Loucy (cell line): Measurements from ENCODE around the gene ACTR2.

ENCODE experiments used
- H2AFZ ChIP-seq: fragments of 200-600 bp; sonication (generic); 2 replicates; pipeline ENCODE4 v1.6.0; 2016; ENCODE audit warnings: antibody characterized with exemption, mild to moderate bottlenecking, low read length, moderate library complexity
- H3F3A ChIP-seq: fragments of 200-600 bp; 2 replicates; pipeline ENCODE4 v1.6.0; 2016; ENCODE audit warnings: antibody characterized with exemption, low read depth, mild to moderate bottlenecking
- H3K27me3 ChIP-seq: fragments of 200-600 bp; sonication (generic); 2 replicates; pipeline ENCODE4 v1.6.1; 2014; ENCODE audit warnings: low read length, mild to moderate bottlenecking; ENCODE audit not compliant: insufficient read depth, poor library complexity, severe bottlenecking
- H3K36me3 ChIP-seq: fragments of 200-600 bp; sonication (generic); 2 replicates; pipeline ENCODE4 v1.6.1; 2016; ENCODE audit warnings: low read length; ENCODE audit not compliant: insufficient read depth
- H3K4me1 ChIP-seq: fragments of 200-600 bp; sonication (generic); 2 replicates; pipeline ENCODE4 v1.5.1; 2014; ENCODE audit warnings: low read length, mild to moderate bottlenecking; ENCODE audit not compliant: insufficient read depth, poor library complexity, severe bottlenecking
- H3K4me2 ChIP-seq: fragments of 200-600 bp; sonication (generic); 2 replicates; pipeline ENCODE4 v1.6.0; 2014; ENCODE audit warnings: antibody characterized with exemption, low read length, low read depth, mild to moderate bottlenecking; ENCODE audit not compliant: poor library complexity, severe bottlenecking
- H3K4me3 ChIP-seq: fragments of 200-600 bp; sonication (generic); 2 replicates; pipeline ENCODE4 v1.5.1; 2014; ENCODE audit warnings: low read length, mild to moderate bottlenecking, mixed read lengths; ENCODE audit not compliant: poor library complexity, severe bottlenecking
- H3K79me2 ChIP-seq: fragments of 200-600 bp; sonication (generic); 2 replicates; pipeline ENCODE4 v1.6.1; 2014; ENCODE audit warnings: low read length; ENCODE audit not compliant: insufficient read depth
- H3K9ac ChIP-seq: fragments of 200-600 bp; sonication (generic); 2 replicates; pipeline ENCODE4 v1.6.0; 2014; ENCODE audit warnings: mild to moderate bottlenecking, low read depth, low read length, moderate library complexity; ENCODE audit not compliant: poor library complexity, severe bottlenecking
- H3K9me2 ChIP-seq: fragments of 200-600 bp; sonication (generic); replicated peaks from 2 replicates; pipeline ENCODE4 v1.6.1; 2016; ENCODE audit warnings: low read depth, low read length, mixed read lengths
- H3K9me3 ChIP-seq: fragments of 200-600 bp; sonication (generic); 2 replicates; pipeline ENCODE4 v1.6.1; 2014; ENCODE audit warnings: mild to moderate bottlenecking, antibody characterized with exemption, low read length, low read depth; ENCODE audit not compliant: insufficient read depth
- H4K20me1 ChIP-seq: fragments of 200-600 bp; sonication (generic); 2 replicates; pipeline ENCODE4 v1.6.0; 2014; ENCODE audit warnings: antibody characterized with exemption, low read length, mild to moderate bottlenecking; ENCODE audit not compliant: insufficient read depth, poor library complexity, severe bottlenecking
- EZH2phosphoT487 ChIP-seq: fragments of 200-600 bp; IDR thresholded peaks from 2 replicates; pipeline ENCODE4 v1.6.1; 2018; ENCODE audit warnings: antibody characterized with exemption, mild to moderate bottlenecking, moderate library complexity, borderline replicate concordance
- TF ChIP-seq, protein P1 (sequence below): fragments of 200-600 bp; sonication (generic); conservative IDR thresholded peaks from 2 replicates; pipeline ENCODE4 v1.5.1; 2014; ENCODE audit warnings: mild to moderate bottlenecking, antibody characterized with exemption, low read length

Gene ACTR2

GRCh38 chr2:65198737-65199136, 28.9 kb upstream of the ACTR2 start:
- Histone ChIP-seq H3K4me2 (no peak overlapping the region), H4K20me1 (no peaks in the 10 kb centered on the region)
- TF ChIP-seq, protein P1, sequence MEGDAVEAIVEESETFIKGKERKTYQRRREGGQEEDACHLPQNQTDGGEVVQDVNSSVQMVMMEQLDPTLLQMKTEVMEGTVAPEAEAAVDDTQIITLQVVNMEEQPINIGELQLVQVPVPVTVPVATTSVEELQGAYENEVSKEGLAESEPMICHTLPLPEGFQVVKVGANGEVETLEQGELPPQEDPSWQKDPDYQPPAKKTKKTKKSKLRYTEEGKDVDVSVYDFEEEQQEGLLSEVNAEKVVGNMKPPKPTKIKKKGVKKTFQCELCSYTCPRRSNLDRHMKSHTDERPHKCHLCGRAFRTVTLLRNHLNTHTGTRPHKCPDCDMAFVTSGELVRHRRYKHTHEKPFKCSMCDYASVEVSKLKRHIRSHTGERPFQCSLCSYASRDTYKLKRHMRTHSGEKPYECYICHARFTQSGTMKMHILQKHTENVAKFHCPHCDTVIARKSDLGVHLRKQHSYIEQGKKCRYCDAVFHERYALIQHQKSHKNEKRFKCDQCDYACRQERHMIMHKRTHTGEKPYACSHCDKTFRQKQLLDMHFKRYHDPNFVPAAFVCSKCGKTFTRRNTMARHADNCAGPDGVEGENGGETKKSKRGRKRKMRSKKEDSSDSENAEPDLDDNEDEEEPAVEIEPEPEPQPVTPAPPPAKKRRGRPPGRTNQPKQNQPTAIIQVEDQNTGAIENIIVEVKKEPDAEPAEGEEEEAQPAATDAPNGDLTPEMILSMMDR = no peak
- no peak for TF ChIP-seq EZH2phosphoT487

DNA sequence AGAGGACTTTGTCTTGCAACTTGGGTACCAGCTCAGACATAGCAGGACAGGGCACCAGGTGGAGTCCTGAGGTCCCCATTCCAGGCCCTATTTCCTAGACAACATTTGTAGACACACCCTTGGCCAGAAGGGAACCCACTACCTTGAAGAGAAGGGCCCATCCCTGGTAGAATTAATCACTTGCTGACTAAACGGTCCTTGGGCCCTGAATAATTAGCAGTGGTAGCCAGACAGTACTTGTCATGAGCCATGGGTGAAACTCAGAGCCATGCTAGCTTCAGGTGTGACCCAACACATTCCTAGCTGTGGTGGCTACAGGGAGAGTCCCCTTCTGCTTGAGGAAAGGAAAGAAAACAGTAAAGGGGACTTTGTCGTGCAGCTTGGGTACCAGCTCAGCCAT, 28.5 kb upstream of the ACTR2 start:
- H3K79me2 ChIP-seq = no peaks in the 10 kb centered on the region
- no peaks in the 10 kb centered on the region for H3K9me2 ChIP-seq
- no peak overlapping the region for H3K9ac ChIP-seq
- no peaks in the 10 kb centered on the region for H3K36me3 ChIP-seq
- no peak overlapping the region for H2AFZ ChIP-seq
- no peaks in the 10 kb centered on the region for H4K20me1 ChIP-seq
- TF ChIP-seq EZH2phosphoT487 = no peak
- TF ChIP-seq, protein P1 = no peak
- H3K27me3 ChIP-seq = no peaks in the 10 kb centered on the region
- H3K9me3 ChIP-seq = no peaks in the 10 kb centered on the region
- no peak overlapping the region for H3K4me2 ChIP-seq
- no peaks in the 10 kb centered on the region for H3F3A ChIP-seq
- no peak overlapping the region for H3K4me3 ChIP-seq
- H3K4me1 ChIP-seq = no peaks in the 10 kb centered on the region

More at GRCh38 chr2:65198737-65199136, 28.9 kb upstream of the ACTR2 start:
- no peaks in the 10 kb centered on the region for H3K36me3 ChIP-seq
- no peaks in the 10 kb centered on the region for H3K4me1 ChIP-seq
- H3K79me2 ChIP-seq = no peaks in the 10 kb centered on the region
- H3K9me2 ChIP-seq = no peaks in the 10 kb centered on the region
- H3K9me3 ChIP-seq = no peaks in the 10 kb centered on the region
- H3K27me3 ChIP-seq = no peaks in the 10 kb centered on the region
- no peak overlapping the region for H3K4me3 ChIP-seq
- H3K9ac ChIP-seq = no peak overlapping the region
- H2AFZ ChIP-seq = no peak overlapping the region
- no peaks in the 10 kb centered on the region for H3F3A ChIP-seq

- no peaks in the 10 kb centered on the region for H3K36me3 ChIP-seq
- H3K4me2 ChIP-seq = no peak overlapping the region
- no peaks in the 10 kb centered on the region for H3K79me2 ChIP-seq
- no peak overlapping the region for H3K4me3 ChIP-seq
- no peaks in the 10 kb centered on the region for H3K9me2 ChIP-seq
- H3K9me3 ChIP-seq = no peaks in the 10 kb centered on the region
- H4K20me1 ChIP-seq = no peaks in the 10 kb centered on the region
- H3K27me3 ChIP-seq = no peaks in the 10 kb centered on the region
- H3K4me1 ChIP-seq = no peaks in the 10 kb centered on the region
- no peak overlapping the region for H3K9ac ChIP-seq
- TF ChIP-seq EZH2phosphoT487 = no peak
- TF ChIP-seq, protein P1 = no peak
- H3F3A ChIP-seq = no peaks in the 10 kb centered on the region
- no peak overlapping the region for H2AFZ ChIP-seq
Measured at GRCh38 chr2:65199891-65200290, 27.7 kb upstream of the ACTR2 start.
